B cell (primary cell): ENCODE data around the gene TCERG1L. TPM values are rescaled to one million over a fixed set of nuclear protein-coding genes. Genes with fewer than 3 reads are reported as not detected.

Source experiments
- ATAC-seq: fragments of 200-7000 bp; cut with Tn5 transposase; one replicate; pipeline ENCODE4 v1.10.0; 2021; ENCODE audit warnings: low read depth, mild to moderate bottlenecking, moderate number of reproducible peaks, moderate library complexity
- CTCF ChIA-PET: fragments of 350-600 bp; sonication (Branson Sonifier 250); formaldehyde crosslinking; loops from one replicate; lab custom pipeline; 2021; ENCODE audit warnings: antibody characterized with exemption, inconsistent platforms; lab: Charles Lee
- POLR2A ChIA-PET: fragments of 350-600 bp; sonication (Branson Sonifier 250); formaldehyde crosslinking; loops from one replicate; lab custom pipeline; 2021; ENCODE audit warnings: antibody characterized with exemption; lab: Charles Lee
- DNase-seq: peaks from one replicate; pipeline ENCODE4 v3.0.0; 2013
- H2AFZ ChIP-seq: 2 replicates; pipeline ENCODE4 v1.6.1; 2012; ENCODE audit warnings: mild to moderate bottlenecking, low read depth, low read length; ENCODE audit not compliant: insufficient read depth, poor library complexity, severe bottlenecking
- H3K27ac ChIP-seq, 2 donors: 1 replicate in 1 of 2; 2 replicates in 1 of 2; pipeline ENCODE4 v1.5.1; 2012 to 2013; ENCODE audit warnings: low read length in 2 of 2, mild to moderate bottlenecking in 2 of 2, moderate library complexity in 1 of 2
- H3K27me3 ChIP-seq, 4 experiments: fragments of 200-600 bp in 1 of 4; sonication (generic) in 1 of 4; replicated peaks in 1 of 4; 1 replicate in 2 of 4; 2 replicates in 2 of 4; pipeline versions ENCODE4 v1.6.1 to v1.7.0; 2013 to 2016; ENCODE audit warnings: low read length in 3 of 4, mild to moderate bottlenecking in 2 of 4, mixed read lengths in 1 of 4, moderate library complexity in 1 of 4; ENCODE audit not compliant: insufficient read depth in 4 of 4, control insufficient read depth in 3 of 4; ENCODE audit errors: control extremely low read depth in 1 of 4
- H3K36me3 ChIP-seq, 2 experiments: replicated peaks in 1 of 2; 1 replicate in 1 of 2; 2 replicates in 1 of 2; pipeline versions ENCODE4 v1.6.1 to v1.7.1; 2013; ENCODE audit warnings: low read length in 1 of 2; ENCODE audit not compliant: insufficient read depth in 2 of 2, control insufficient read depth in 1 of 2; ENCODE audit errors: control extremely low read depth in 1 of 2, extremely low read depth in 1 of 2
- H3K4me1 ChIP-seq, 2 donors: fragments of 200-600 bp in 1 of 2; sonication (generic) in 1 of 2; 1 replicate in 1 of 2; 2 replicates in 1 of 2; pipeline versions ENCODE4 v1.5.1 to v1.6.1; 2013 to 2017; ENCODE audit warnings: low read length in 2 of 2; ENCODE audit not compliant: control insufficient read depth in 2 of 2, insufficient read depth in 2 of 2
- H3K4me2 ChIP-seq: replicated peaks from 2 replicates; pipeline ENCODE3; 2012; ENCODE audit warnings: mild to moderate bottlenecking, low read depth, low read length; ENCODE audit not compliant: poor library complexity, severe bottlenecking
- H3K4me3 ChIP-seq, 5 experiments: fragments of 200-600 bp in 1 of 5; sonication (generic) in 1 of 5; 1 replicate in 3 of 5; 2 replicates in 2 of 5; pipeline versions ENCODE4 v1.5.1 to v1.7.0; 2011 to 2016; ENCODE audit warnings: low read length in 4 of 5, mild to moderate bottlenecking in 4 of 5, low read depth in 2 of 5, control low read depth in 1 of 5, moderate library complexity in 1 of 5; ENCODE audit not compliant: insufficient read depth in 1 of 5; ENCODE audit errors: control extremely low read depth in 1 of 5, extremely low read depth in 1 of 5
- H3K79me2 ChIP-seq: fragments of 200-600 bp; sonication (generic); one replicate; pipeline ENCODE4 v1.6.0; 2016; ENCODE audit warnings: low read length; ENCODE audit not compliant: control insufficient read depth, insufficient read depth
- H3K9ac ChIP-seq: fragments of 200-600 bp; sonication (generic); 2 replicates; pipeline ENCODE4 v1.6.1; 2017; ENCODE audit warnings: mild to moderate bottlenecking, low read length, moderate library complexity
- H3K9me3 ChIP-seq, 3 donors: one replicate each; pipeline versions ENCODE4 v1.6.1 to v1.7.1; 2013; ENCODE audit warnings: low read length in 2 of 3; ENCODE audit not compliant: control insufficient read depth in 2 of 3, insufficient read depth in 1 of 3; ENCODE audit errors: control extremely low read depth in 1 of 3
- H4K20me1 ChIP-seq: 2 replicates; pipeline ENCODE4 v1.6.0; 2012; ENCODE audit warnings: mild to moderate bottlenecking, low read length; ENCODE audit not compliant: insufficient read depth, control insufficient read depth, poor library complexity, severe bottlenecking
- H3K27ac Mint-ChIP-seq: one replicate; pipeline ENCODE4 v1.8.0; 2021; ENCODE audit warnings: mixed read lengths
- H3K27me3 Mint-ChIP-seq: one replicate; pipeline ENCODE4 v1.8.0; 2021; ENCODE audit warnings: mixed read lengths
- H3K4me1 Mint-ChIP-seq: one replicate; pipeline ENCODE4 v1.8.0; 2021; ENCODE audit warnings: mixed read lengths
- H3K4me3 Mint-ChIP-seq: one replicate; pipeline ENCODE4 v1.8.0; 2021; ENCODE audit warnings: mixed read lengths
- H3K9me3 Mint-ChIP-seq: one replicate; pipeline ENCODE4 v1.8.0; 2022; ENCODE audit warnings: mixed read lengths; ENCODE audit not compliant: insufficient read depth
- CTCF ChIP-seq: fragments of 200-600 bp; IDR thresholded peaks from one replicate; pipeline ENCODE4 v1.8.0; 2022; ENCODE audit warnings: antibody characterized with exemption, mild to moderate bottlenecking
- EZH2 ChIP-seq: IDR thresholded peaks from 2 replicates; pipeline ENCODE4 v1.6.1; 2012; ENCODE audit warnings: borderline replicate concordance, low read depth, mild to moderate bottlenecking, moderate library complexity, low read length; ENCODE audit not compliant: insufficient read depth, poor library complexity, severe bottlenecking
- WGBS: methylation state at CpG from one replicate; pipeline ENCODE4 v1.1.5; 2013; ENCODE audit warnings: missing lambda C conversion rate; ENCODE audit not compliant: insufficient coverage; 5-methylcytosine and 5-hydroxymethylcytosine counted together
- intact Hi-C: fragments of 100-400 bp; cut with micrococcal nuclease; formaldehyde crosslinking; loops from one replicate; pipeline ENCODE4 v1.10.0; 2022
- polyA plus RNA-seq: library from polyadenylated mRNA; depleted of rRNA; stranded (reverse); fragments of >200 nt; gene quantifications from 2 replicates; pipeline ENCODE4 v1.2.3, GENCODE V29; 2012
- total RNA-seq, 2 donors: library from RNA; stranded (reverse); fragments of 120-200 nt in 1 of 2; gene quantifications; 1 replicate in 1 of 2; 2 replicates in 1 of 2; pipeline versions ENCODE4 v1.2.3 to v1.2.4, GENCODE V29; 2013 to 2022

TCERG1L gene
- total and polyA plus RNA-seq, 2 donors (not counting 1 experiment from before 2014, with no cell fraction given) = 0.10 TPM; not detected in 1

DNA sequence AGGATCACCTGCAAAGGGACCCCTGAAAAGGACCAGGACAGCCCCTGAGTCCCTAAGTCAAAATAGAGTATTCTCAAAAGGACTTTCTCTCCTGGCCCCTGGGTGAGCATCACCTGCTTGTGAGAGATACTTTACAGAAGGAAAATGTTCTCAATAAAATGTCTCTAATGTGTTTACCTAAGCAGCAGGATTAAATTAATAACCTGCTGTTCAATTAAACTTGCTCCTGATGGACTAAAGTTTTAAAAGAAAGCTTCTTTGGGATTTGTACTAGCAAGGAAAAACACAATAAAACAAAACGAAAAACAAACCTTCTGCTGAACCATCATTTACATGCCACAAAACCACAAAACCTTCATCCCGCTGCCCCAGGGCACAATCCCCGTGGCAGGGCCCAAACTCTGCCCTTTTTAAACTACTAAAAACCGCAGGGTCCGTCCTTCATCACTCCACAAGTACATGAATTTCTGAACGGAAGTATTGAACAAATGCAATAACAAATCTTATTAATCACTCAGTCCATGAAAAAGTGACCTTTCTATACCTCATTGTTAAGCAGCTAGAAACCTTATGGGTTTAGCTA, 197.7 kb downstream of the TCERG1L start:
- Mint-ChIP-seq H3K27me3 (no peaks in the 10 kb centered on the region), H3K4me3 (no peak overlapping the region), H3K27ac (no peak overlapping the region), H3K9me3 (no peaks in the 10 kb centered on the region), H3K4me1 (no peaks in the 10 kb centered on the region)
- POLR2A ChIA-PET = no interaction called here
- Histone ChIP-seq H3K9me3 (peaks cover 0 to 59% (median 0%) of the 10 kb centered on the region in 3 donors), H2AFZ (no peak overlapping the region), H4K20me1 (no peaks in the 10 kb centered on the region), H3K27me3 (no peaks in the 10 kb centered on the region), H3K9ac (no peak overlapping the region), H3K27ac (no peak overlapping the region), H3K79me2 (no peaks in the 10 kb centered on the region), H3K4me1 (no peaks in the 10 kb centered on the region), H3K4me2 (no peak overlapping the region), H3K4me3 (no peak overlapping the region), H3K36me3 (no peaks in the 10 kb centered on the region)
- no peak for DNase-seq
- TF ChIP-seq EZH2 = no peak
- TF ChIP-seq CTCF = no peak
- no peak for ATAC-seq
- 71% methylated on average over 5 of the region's 6 CpGs for WGBS
- intact Hi-C loops = no loop called here
- CTCF ChIA-PET = no interaction called here

GRCh38 chr10:131113165-131113564, 198.4 kb downstream of the TCERG1L start:
- H3K4me3 Mint-ChIP-seq = no peak overlapping the region
- Histone ChIP-seq H3K27ac (no peak overlapping the region), H3K4me3 (no peak overlapping the region), H4K20me1 (no peaks in the 10 kb centered on the region), H3K36me3 (no peaks in the 10 kb centered on the region), H3K79me2 (no peaks in the 10 kb centered on the region), H3K4me1 (no peaks in the 10 kb centered on the region), H3K4me2 (no peak overlapping the region), H3K27me3 (no peaks in the 10 kb centered on the region), H3K9me3 (peaks cover 0 to 65% (median 0%) of the 10 kb centered on the region in 3 donors), H3K9ac (no peak overlapping the region), H2AFZ (no peak overlapping the region)
- H3K4me1 Mint-ChIP-seq = no peaks in the 10 kb centered on the region
- WGBS = 93% methylated on average over 6 of the region's 9 CpGs
- no peak for ATAC-seq
- no peak for DNase-seq
- CTCF ChIA-PET = no interaction called here
- intact Hi-C loops = no loop called here
- no peaks in the 10 kb centered on the region for H3K9me3 Mint-ChIP-seq
- no peak overlapping the region for H3K27ac Mint-ChIP-seq
- no peak for TF ChIP-seq CTCF
- TF ChIP-seq EZH2 = no peak
- no peaks in the 10 kb centered on the region for H3K27me3 Mint-ChIP-seq
- POLR2A ChIA-PET = no interaction called here
